GM19467 (cell line): Measurements from ENCODE around the gene LSM14A.
A peak's percentile ranks its signal among the peaks of the same experiment; 100 is the strongest.
"Not testable (repeated sequence)": the region's sequence is repeated elsewhere in the genome, so short reads cannot be mapped to it uniquely, and the experiment has no call there.

Source experiments
- ATAC-seq: cut with Tn5 transposase; IDR thresholded peaks from one replicate; pipeline ENCODE4 v1.9.1; 2021; ENCODE audit warnings: mild to moderate bottlenecking, moderate library complexity; ENCODE audit not compliant: unreplicated experiment

LSM14A gene

DNA sequence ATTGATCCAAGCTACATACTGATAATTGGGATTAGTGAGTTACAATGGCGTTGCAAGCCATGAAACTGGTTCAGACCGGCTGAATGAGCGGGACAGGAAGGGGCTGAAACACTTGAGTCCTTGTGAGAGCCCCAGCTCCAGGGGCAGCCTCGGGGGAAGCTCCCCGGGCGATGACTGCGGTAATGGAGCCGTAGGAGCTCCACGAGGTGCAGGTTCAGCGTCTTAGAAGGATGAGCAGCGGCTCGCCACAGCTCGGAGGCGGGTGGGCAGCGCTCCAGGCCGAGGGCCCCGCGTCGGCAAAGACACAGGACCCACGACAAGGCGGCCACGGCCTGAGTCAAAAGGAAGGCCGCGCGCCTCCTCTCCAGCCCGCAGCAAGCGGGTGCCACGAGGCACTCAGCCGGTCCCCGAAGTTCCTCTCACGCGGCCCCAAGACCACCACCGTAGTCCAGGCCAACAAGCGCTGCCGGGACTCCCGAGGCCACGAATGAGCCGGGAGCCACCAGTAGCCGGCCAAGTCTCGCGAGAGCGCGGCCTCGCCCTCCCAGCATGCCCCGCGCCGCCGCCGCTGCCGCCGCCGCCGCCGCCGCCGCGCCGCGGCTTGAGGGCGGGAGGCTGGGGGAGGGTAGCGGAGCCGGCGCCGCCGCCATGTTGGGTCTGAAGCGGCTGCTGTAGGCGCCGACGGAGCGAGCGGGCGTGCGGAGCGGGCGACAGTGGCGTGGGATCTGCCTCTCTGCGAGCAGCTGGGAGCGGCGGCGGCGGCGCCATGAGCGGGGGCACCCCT is at the start of gene LSM14A:
TSS of gene LSM14A (plus strand) at position 628 of the 784 bp plus-strand sequence. CDS start at position 767, 139 bp downstream.
- ATAC-seq = peak; percentile 57

DNA sequence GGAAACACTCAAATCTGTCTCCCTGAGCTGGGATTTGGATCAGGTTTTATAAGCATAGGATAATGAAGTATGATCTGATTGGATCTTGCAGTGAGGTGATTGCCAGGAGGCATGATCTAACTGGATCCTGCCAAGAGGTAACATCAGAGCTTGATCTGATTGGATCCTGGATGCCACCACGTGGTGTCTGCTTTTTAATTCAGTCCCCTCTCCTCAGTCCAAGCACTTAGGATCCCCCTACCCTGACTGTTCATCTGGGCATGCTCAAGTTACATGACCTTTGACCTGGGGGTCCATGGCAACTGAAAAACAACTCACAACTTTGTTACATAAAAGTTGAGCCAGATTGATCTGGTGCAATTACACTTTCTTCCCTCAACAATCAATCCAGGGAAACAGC is 47.5 kb upstream of the LSM14A start:
- no peak for ATAC-seq

DNA sequence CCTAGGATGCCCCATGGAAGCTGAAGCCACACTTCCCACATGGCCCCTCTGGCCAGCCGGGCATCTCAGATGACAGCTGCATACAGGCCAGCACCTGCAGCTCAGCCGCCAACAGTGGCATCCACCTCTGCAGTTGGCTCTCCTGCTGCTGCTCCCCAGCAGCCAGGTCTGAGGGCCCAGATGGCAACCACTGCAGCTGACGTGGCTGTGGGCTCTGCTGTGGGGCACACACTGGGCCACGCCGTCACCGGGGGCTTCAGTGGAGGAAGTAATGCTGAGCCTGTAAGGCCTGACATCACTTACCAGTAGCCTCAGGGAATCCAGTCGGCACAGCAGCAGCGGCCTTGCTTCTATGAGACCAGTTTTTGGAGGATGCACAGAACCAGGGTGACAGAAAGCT is 45.3 kb upstream of the LSM14A start:
- no peak for ATAC-seq

DNA sequence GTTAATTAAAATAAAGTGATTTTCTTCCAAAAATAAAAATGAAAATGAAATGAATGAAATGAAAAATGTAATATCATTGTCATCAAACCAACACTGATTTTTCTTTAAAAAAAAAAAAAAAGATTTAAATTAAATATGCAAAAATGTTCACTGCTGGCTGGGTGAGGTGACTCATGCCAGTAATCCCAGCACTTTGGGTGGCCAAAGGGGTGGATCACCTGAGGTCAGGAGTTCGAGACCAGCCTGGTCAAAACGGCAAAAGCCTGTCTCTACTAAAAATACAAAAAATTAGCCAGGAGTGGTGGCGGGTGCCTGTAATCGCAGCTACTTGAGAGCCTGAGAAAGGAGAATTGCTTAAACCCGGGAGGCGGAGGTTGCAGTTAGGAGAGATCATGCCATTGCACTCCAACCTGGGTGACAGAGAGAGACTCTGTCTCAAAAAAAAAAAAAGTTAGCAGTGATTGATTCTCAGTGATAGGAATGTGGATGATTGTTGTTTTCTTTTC is 44.6 kb upstream of the LSM14A start:
- ATAC-seq = no peak

DNA sequence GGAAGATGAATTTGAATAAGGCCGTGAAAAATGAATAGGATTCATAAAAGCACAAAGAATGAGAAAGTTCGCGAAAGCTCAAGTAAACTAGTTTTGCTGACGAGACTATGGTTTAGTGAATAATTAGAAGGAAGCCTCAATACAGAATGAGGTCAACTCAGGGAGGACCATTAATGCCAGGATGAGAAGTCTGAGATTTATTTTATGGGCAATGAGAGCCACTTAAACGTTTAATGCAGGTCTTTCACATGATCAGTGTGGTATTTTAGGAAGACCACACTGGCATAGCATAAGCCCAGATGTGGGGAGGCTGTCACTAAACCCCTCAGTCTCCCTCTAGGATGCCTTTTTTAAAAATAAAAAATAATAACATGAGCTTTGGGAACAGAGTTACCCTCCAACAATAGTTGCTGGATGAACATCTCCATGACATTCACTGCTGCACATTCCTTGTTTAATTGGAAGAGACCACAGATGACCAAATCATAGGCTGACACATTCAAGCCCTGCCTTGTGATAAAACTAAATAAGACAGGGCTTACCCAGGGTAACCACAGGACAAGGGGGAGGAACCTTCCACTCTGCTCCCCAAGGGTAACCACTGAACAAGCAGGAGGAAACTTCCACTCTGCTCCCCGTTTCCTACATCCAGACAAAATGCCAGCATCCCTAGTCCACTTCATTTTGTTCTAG is 43.6 kb upstream of the LSM14A start:
- no peak for ATAC-seq

DNA sequence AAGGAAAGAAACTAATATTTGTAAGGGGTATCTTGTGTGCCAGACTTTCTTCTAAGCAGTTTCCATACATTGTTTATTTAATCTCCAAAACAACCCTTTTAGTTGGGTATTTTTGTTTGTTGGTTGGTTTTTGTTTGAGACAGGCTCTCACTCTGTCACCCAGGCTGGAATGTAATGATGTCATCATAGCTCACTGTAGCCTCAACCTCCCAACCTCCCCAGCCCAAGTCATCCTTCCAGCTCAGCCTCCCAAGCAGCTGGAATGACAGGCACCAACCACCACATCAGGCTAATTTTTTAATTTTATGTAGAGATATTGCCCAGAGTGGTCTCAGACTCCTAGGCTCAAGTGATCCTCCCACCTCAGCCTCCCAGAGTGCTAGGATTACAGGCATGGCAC is 41.2 kb upstream of the LSM14A start:
- ATAC-seq = no peak

DNA sequence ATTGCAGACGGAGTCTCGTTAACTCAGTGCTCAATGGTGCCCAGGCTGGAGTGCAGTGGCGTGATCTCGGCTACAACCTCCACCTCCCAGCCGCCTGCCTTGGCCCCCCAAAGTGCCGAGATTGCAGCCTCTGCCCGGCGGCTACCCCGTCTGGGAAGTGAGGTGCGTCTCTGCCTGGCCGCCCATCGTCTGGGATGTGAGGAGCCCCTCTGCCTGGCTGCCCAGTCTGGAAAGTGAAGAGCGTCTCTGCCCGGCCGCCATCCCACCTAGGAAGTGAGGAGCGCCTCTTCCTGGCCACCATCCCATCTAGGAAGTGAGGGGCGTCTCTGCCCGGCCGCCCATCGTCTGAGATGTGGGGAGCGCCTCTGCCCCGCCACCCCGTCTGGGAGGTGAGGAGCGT is 40.2 kb upstream of the LSM14A start:
- ATAC-seq = not testable (repeated sequence)

DNA sequence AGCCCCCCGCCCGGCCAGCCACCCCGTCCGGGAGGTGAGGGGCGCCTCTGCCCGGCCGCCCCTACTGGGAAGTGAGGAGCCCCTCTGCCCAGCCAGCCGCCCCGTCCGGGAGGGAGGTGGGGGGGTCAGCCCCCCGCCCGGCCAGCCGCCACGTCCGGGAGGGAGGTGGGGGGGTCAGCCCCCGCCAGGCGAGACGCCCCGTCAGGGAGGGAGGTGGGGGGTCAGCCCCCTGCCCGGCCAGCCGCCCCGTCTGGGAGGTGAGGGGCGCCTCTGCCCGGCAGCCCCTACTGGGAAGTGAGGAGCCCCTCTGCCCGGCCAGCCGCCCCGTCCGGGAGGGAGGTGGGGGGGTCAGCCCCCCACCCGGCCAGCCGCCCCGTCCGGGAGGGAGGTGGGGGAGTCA is 39.6 kb upstream of the LSM14A start:
- not testable (repeated sequence) for ATAC-seq

DNA sequence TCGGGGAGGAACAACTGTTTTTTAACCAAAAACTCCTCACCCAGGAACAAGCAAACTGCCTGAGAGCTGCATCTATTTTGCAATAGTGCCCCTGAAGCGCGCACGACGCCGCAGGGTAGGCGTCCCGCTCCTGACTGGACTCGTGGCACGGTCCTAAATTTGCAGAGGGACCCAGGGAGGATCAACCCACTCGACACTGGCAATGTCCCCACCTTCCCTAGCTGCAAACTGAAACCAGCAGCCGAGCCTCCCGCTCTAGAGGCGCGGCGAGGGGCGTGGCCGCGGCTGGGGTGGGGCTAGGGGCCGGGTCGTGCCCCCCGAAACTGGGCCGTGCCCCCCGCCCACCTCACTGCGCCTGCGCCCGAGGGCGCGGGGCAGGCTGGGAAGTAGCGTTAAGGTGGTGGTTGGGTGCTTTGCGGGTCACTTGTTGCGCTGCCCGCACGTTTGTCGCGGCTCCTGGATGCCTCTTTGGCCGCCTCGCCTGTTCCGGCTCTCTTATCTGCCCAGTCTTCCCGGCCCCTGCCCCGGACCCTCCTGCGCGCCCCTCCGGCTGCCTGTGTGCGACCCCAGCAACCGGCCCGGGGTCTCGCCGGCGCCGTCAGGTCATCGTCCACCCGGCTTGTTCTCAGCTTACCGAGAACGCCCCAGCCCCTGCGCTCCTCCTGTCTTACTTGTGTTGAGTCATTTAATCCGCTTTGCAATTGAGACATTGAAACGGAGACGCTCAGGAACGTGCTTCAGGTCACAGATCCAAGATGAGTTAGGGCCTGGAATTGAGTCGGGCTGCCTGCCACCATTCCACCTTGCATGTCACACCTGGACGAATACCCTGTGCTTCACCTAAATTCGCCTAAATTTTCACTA is 37.9 kb upstream of the LSM14A start:
- ATAC-seq = peak; percentile 86

DNA sequence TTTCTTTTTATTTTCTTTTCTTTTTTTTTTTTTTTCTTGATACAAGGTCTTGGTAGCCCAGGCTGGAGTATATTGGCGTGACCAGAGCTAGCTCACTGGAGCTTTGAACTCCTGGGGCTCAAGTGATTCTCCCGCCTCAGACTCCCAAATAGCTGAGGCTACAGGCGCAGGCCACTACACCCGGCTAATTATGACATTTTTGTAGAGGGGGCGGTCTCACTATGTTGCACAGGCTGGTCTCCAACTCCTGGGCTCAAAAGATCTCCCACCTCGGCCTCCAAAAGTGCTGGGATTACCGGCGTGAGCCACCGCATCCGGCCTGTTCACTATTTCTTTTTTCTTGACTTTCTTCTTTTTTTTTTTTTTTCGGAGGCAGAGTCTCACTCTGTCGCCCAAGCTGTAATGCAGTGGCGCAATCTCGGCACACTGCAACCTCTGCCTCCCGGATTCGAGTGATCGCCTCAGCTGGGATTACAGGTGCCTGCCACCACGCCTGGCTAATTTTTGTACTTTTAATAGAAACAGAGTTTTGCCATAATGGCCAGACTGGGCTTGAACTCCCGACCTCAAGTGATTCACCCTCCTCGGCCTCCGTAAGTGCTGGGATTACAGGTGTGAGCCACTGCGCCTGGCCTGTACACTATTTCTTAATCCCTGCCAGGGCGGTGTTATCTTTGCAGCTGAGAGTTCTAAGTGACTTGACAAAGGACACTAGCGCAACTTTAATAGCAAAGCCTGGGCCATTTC is 37.1 kb upstream of the LSM14A start:
- ATAC-seq = no peak

DNA sequence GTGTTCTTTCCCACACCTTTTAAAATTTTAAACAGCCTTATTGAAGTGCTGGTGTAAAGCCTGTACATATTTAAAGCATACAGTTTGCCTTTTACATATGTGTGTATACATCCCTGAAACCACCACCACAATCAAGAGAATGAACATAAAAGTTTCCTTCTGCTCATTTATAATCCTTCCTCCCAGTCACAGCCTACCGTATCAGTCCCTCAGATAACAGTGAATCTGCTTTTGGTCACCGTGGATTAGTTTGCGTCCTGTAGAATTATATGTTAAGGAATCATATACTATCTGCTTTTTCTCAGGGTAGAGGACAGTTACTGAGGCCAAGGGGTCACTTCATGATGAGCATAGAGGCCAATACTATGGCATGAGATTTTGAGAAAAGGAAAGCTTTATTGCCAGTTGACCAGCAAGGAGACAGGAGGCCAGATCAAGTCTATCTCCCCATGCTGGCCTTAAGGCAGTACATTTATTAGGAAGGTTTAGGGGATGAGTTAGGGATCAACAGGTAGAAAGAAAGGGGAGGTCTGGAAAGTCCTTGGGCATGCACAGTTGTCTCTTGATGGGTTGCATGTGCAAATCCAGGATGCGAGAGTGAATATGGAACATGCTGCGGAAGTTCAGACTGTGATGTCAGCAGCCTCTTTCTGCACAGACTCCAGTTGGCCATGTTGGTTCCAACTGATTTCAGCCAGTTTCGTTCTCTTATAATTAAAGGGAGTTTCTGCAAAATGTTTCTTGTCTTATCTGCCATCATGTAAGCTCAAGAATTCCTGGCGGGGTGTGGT is 36.3 kb upstream of the LSM14A start:
- ATAC-seq = no peak

DNA sequence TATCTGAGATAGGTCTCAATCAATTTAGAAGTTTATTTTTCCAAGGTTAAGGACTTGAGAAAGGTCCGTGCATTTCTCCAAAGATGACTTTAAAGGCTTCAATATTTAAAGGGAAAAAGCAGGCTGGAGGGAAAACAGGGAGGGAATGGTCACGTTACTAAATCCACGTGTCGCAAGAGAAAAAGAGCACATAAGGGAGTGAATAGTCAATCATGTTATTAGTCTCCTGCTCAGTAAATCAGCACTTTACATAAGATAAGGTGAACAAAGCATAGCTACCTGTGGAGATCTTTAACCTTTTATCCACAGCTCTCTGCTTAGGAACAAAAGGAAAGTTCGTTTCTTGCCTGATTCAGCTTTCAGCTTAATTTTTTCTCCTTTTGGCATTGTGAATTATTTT is 31.3 kb upstream of the LSM14A start:
- ATAC-seq = no peak

DNA sequence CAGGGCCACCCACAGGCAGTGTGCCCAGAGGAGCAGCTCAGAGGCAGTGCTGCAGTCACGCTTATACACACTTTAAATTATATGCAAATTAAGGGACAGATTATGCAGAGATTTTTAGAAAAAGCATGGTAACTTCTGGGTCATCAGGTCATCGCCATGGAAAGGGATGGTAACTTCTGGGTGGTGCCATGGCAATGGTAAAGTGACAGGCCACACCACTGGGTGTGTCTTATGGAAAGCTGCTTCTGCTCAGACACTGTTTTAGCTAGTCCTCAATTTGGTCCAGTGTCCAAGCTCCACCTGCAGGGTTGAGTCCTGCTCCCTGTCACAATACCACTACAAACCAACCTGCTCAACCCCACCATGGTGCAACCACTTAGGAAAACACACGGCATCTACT is 29.9 kb upstream of the LSM14A start:
- no peak for ATAC-seq

DNA sequence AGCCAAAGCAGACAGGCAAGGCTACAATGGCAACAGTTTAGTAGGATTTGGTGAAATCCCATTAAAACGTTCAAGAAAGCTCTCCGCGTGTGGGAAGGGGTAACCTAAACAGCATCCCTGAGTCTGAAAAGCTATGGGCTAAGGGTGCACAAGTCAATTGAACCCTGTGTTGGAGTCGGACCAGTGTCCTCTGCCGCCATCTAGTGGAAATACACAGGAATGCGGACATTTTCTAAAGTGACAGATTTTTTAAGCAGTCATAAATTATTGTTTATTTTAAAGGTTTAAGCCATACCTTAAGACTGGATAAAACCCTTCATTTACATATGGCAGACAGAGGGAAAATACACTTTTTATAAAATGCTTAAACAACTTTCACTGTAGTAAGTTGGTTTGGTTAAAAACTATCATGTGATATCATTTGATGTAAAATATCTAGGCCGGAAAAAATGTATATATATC is 26.5 kb upstream of the LSM14A start:
- ATAC-seq = no peak

DNA sequence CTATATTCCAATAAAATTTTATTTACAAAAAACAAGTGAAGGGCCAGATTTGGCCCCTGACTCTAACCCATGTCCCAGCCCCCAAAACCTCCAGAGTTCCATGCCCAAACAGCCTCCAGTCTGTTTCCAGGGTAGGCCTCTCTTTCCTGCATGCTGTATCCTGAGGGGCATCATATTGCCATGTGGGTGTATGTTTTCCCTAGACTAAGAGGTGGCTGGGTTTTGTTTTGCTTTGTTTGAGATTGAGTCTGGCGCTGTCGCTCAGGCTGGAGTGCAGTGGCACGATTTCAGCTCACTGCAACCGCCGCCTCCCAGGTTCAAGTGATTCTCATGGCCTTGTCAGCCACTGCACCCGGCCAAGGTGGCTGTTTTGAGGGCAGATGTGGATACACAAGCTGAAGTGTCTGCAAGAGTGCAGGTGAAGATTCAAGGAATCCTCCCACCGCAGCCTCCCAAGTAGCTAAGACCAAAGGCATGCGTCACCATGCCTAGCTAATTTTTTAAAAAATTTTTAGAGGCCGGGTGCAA is 23.6 kb upstream of the LSM14A start:
- no peak for ATAC-seq

DNA sequence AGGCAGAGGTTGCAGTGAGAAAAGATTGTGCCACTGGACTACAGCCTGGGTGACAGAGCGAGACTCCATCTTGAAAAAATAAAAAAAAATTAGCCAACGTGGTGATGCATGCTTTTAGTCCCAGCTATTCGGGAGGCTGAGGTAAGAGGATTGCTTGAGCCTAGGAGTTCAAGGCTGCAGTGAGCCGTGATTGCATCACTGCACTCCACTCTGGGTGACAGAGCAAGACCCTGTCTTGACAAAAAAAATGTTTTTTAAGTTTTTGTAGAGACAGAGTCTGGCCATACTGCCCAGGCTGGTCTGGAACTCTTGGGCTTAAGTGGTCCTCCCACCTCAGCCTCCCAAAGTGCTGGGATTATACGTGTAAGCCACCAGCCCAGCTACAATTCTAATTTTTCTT is 22.4 kb upstream of the LSM14A start:
- no peak for ATAC-seq

DNA sequence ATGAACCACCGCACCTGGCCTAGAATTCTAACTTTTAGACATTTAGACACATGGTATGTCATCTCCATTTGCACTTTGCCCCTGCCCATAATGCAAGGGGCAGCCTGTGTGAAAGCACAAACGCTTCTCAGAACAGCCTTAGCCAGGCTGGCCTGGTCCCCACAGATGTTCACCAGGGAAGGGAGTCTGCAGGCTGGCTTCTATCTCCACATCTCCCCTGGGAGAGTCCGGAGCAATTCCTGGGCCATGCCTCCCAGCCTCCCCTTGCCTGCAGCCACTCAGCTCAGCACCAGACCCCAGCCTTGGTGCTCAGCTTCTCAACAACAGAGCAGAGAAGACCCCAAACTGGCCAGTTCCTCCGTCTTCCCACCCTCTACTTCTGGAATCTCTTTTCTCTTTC is 21.7 kb upstream of the LSM14A start:
- no peak for ATAC-seq

DNA sequence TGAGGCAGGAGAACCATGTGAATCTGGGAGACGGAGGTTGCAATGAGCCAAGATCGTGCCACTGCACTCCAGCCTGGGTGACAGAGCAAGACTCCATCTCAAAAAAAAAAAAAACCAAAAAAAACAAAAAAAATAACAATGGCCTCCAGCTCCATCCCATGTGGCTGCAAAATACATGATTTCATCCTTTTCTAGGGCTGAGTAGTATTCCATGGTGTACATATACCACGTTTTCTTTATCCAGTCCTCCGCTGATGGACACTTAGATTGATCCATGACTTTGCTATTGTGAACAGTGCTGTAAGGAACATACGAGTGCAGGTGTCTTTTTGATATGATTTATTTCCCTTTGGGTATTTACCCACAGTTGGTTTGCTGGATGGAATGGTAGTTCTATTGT is 20.9 kb upstream of the LSM14A start:
- no peak for ATAC-seq

DNA sequence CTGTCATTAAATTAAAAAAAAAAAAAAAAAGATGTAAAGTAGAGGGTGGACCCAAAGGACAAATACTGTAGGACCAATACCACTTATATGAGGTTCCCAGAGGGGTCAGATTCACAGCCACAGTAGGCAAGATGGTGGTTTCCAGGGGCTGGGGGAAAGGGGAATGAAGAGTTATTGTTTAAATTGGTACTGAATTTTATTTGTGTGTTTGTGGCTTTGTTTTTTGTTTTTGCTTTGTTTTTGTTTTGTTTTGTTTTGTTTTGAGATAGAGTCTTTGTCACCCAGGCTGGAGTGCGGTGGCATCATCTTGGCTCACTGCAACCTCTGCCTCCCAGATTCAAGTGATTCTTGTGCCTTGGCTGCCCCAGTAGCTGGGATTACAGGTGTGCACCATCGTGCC is 17.9 kb upstream of the LSM14A start:
- no peak for ATAC-seq

DNA sequence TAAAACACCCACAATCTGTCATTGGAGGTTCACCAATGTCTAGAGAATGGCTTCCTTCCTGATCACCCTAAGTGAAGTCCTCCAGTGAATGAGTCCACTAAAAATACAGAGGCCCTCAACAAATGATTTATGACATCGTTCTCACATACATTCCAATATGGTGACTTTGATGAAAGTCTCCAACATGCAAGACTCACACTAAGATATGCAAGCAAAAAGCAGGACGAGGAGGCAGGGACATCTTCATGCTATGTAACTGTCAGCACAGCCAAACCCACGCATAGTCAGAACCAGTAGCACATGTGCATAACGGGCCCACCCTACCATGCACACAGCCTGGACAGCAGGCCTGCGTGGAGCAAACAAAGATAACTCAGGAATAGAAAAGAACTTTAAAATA is 16.6 kb upstream of the LSM14A start:
- ATAC-seq = no peak
